SK-N-SH treated with all-trans-retinoic acid at 6 μM for 48 hours (cell line): Measurements from ENCODE around the gene KCNMB1.

Source experiments
- ATAC-seq: fragments of 200-7000 bp; cut with Tn5 transposase; 3 replicates; pipeline ENCODE4 v1.9.1; 2020; ENCODE audit warnings: mild to moderate bottlenecking, moderate library complexity
- ARNTL ChIP-seq: fragments of 450-650 bp; formaldehyde crosslinking; IDR thresholded peaks from 2 replicates; pipeline ENCODE4 v1.5.0; 2020; ENCODE audit warnings: low read depth, mild to moderate bottlenecking, moderate library complexity, borderline replicate concordance
- BACH2 ChIP-seq: fragments of 250-450 bp; sonication (Bioruptor Pico); IDR thresholded peaks from 2 replicates; pipeline ENCODE4 v1.9.0; 2021; ENCODE audit warnings: mild to moderate bottlenecking, borderline replicate concordance
- CREB5 ChIP-seq: fragments of 250-450 bp; sonication (Bioruptor Pico); IDR thresholded peaks from 2 replicates; pipeline ENCODE4 v1.5.1; 2020; ENCODE audit warnings: low read depth, mild to moderate bottlenecking, moderate library complexity
- CSDC2 ChIP-seq: fragments of 250-450 bp; sonication (Bioruptor Pico); IDR thresholded peaks from 2 replicates; pipeline ENCODE4 v1.5.0; 2020; ENCODE audit warnings: mild to moderate bottlenecking, moderate library complexity
- CSRNP3 ChIP-seq: fragments of 250-450 bp; sonication (Bioruptor Pico); IDR thresholded peaks from 2 replicates; pipeline ENCODE4 v1.5.1; 2021; ENCODE audit warnings: mild to moderate bottlenecking, moderate library complexity
- ESRRG ChIP-seq: fragments of 250-450 bp; sonication (Bioruptor Pico); IDR thresholded peaks from 2 replicates; pipeline ENCODE4 v1.6.1; 2021; ENCODE audit warnings: mild to moderate bottlenecking
- GLIS3 ChIP-seq: fragments of 250-450 bp; sonication (Bioruptor Pico); IDR thresholded peaks from 2 replicates; pipeline ENCODE4 v1.5.0; 2020; ENCODE audit warnings: mild to moderate bottlenecking, moderate library complexity
- ISL1 ChIP-seq: fragments of 250-450 bp; sonication (Bioruptor Pico); IDR thresholded peaks from 2 replicates; pipeline ENCODE4 v2.1.2; 2022; ENCODE audit warnings: mild to moderate bottlenecking, moderate library complexity
- OSR1 ChIP-seq: fragments of 250-450 bp; sonication (Bioruptor Pico); IDR thresholded peaks from 2 replicates; pipeline ENCODE4 v1.8.0; 2022; ENCODE audit warnings: moderate library complexity, mild to moderate bottlenecking, inconsistent platforms
- PATZ1 ChIP-seq: fragments of 250-450 bp; sonication (Bioruptor Pico); IDR thresholded peaks from 2 replicates; pipeline ENCODE4 v1.8.0; 2020; ENCODE audit warnings: mild to moderate bottlenecking, moderate library complexity, borderline replicate concordance
- POU6F1 ChIP-seq: fragments of 250-450 bp; sonication (Bioruptor Pico); IDR thresholded peaks from 2 replicates; pipeline ENCODE4 v1.8.0; 2021; ENCODE audit warnings: low read depth, mild to moderate bottlenecking, moderate library complexity, borderline replicate concordance
- PPARA ChIP-seq: fragments of 250-450 bp; sonication (Bioruptor Pico); IDR thresholded peaks from 2 replicates; pipeline ENCODE4 v1.5.0; 2020; ENCODE audit warnings: mild to moderate bottlenecking, borderline replicate concordance
- RARB ChIP-seq: fragments of 250-450 bp; sonication (Bioruptor Pico); IDR thresholded peaks from 2 replicates; pipeline ENCODE4 v1.8.0; 2021; ENCODE audit warnings: mild to moderate bottlenecking, moderate library complexity
- SNAI2 ChIP-seq: fragments of 250-450 bp; sonication (Bioruptor Pico); IDR thresholded peaks from 2 replicates; pipeline ENCODE4 v1.5.0; 2020; ENCODE audit warnings: mild to moderate bottlenecking, moderate library complexity
- TCF4 ChIP-seq: fragments of 250-450 bp; sonication (Bioruptor Pico); IDR thresholded peaks from 2 replicates; pipeline ENCODE4 v1.8.0; 2021; ENCODE audit warnings: mild to moderate bottlenecking, moderate library complexity, borderline replicate concordance
- TOX ChIP-seq: fragments of 250-450 bp; sonication (Bioruptor Pico); IDR thresholded peaks from 2 replicates; pipeline ENCODE4 v1.8.0; 2021; ENCODE audit warnings: mild to moderate bottlenecking, moderate library complexity, borderline replicate concordance
- TSHZ2 ChIP-seq: fragments of 250-450 bp; sonication (Bioruptor Pico); IDR thresholded peaks from 2 replicates; pipeline ENCODE4 v1.5.0; 2020; ENCODE audit warnings: mild to moderate bottlenecking, moderate library complexity
- ZC3H10 ChIP-seq: fragments of 250-450 bp; sonication (Bioruptor Pico); IDR thresholded peaks from 2 replicates; pipeline ENCODE4 v1.5.1; 2021; ENCODE audit warnings: mild to moderate bottlenecking, moderate library complexity
- ZFP3 ChIP-seq: fragments of 250-450 bp; sonication (Bioruptor Pico); IDR thresholded peaks from 2 replicates; pipeline ENCODE4 v1.5.0; 2020; ENCODE audit warnings: mild to moderate bottlenecking, moderate library complexity
- ZFP30 ChIP-seq: fragments of 450-650 bp; formaldehyde crosslinking; IDR thresholded peaks from 2 replicates; pipeline ENCODE4 v1.5.0; 2022; ENCODE audit warnings: mild to moderate bottlenecking, moderate library complexity
- ZNF70 ChIP-seq: fragments of 450-650 bp; formaldehyde crosslinking; IDR thresholded peaks from 2 replicates; pipeline ENCODE4 v1.5.0; 2020; ENCODE audit warnings: mild to moderate bottlenecking, moderate library complexity
- ZNF8 ChIP-seq: fragments of 450-650 bp; formaldehyde crosslinking; IDR thresholded peaks from 2 replicates; pipeline ENCODE4 v1.5.0; 2020; ENCODE audit warnings: mild to moderate bottlenecking, moderate library complexity

Gene KCNMB1

GRCh38 chr5:170338291-170338690 lies 50.9 kb downstream of the KCNMB1 start (continued):
- TF ChIP-seq ZFP30 (CRISPR knock-in tag) (no peak), ISL1 (CRISPR knock-in tag) (no peak), BACH2 (CRISPR knock-in tag) (no peak), ESRRG (CRISPR knock-in tag) (no peak), ZNF8 (no peak), GLIS3 (CRISPR knock-in tag) (no peak), ARNTL (no peak), SNAI2 (no peak), ZC3H10 (no peak), OSR1 (no peak), RARB (CRISPR knock-in tag) (no peak), CREB5 (CRISPR knock-in tag) (no peak), ZFP3 (CRISPR knock-in tag) (no peak), TOX (no peak)
- TF ChIP-seq, all 23 proteins: peak for 0

GRCh38 chr5:170337045-170337733 lies 52.0 kb downstream of the KCNMB1 start:
- no peak for ATAC-seq
- TF ChIP-seq SNAI2, result no peak
- no peak for TF ChIP-seq ISL1 (CRISPR knock-in tag)
- no peak for TF ChIP-seq TOX
- TF ChIP-seq CSDC2 (CRISPR knock-in tag), result no peak
- no peak for TF ChIP-seq CSRNP3
- TF ChIP-seq OSR1, result no peak
- no peak for TF ChIP-seq TCF4 (CRISPR knock-in tag)
- TF ChIP-seq PATZ1 (CRISPR knock-in tag), result no peak

- no peak for TF ChIP-seq TOX
- no peak for TF ChIP-seq PPARA (CRISPR knock-in tag)
- TF ChIP-seq TSHZ2 (CRISPR knock-in tag), result no peak
- TF ChIP-seq ZNF70 (CRISPR knock-in tag), result no peak
- TF ChIP-seq ARNTL, result no peak
- no peak for TF ChIP-seq RARB (CRISPR knock-in tag)
- no peak for TF ChIP-seq ZNF8
- TF ChIP-seq CSRNP3, result no peak
- TF ChIP-seq OSR1, result no peak
- no peak for TF ChIP-seq SNAI2
- TF ChIP-seq POU6F1 (CRISPR knock-in tag), result no peak
- no peak for TF ChIP-seq ZC3H10
- no peak for TF ChIP-seq CREB5 (CRISPR knock-in tag)
- no peak for TF ChIP-seq ESRRG (CRISPR knock-in tag)
- no peak for TF ChIP-seq GLIS3 (CRISPR knock-in tag)
- TF ChIP-seq TCF4 (CRISPR knock-in tag), result no peak
- TF ChIP-seq ZFP3 (CRISPR knock-in tag), result no peak
- no peak for TF ChIP-seq CSDC2 (CRISPR knock-in tag)
- TF ChIP-seq ISL1 (CRISPR knock-in tag), result no peak
- TF ChIP-seq ZFP30 (CRISPR knock-in tag), result no peak
- no peak for ATAC-seq
Observed at GRCh38 chr5:170336065-170336464, 53.1 kb downstream of the KCNMB1 start.
